Adrenal gland (tissue), 5 donors: ENCODE measurements around the gene FBLN5.

ENCODE experiments used
- POLR2A ChIP-seq, 2 donors: fragments of 450-650 bp; IDR thresholded peaks; one replicate each; pipeline ENCODE4 v1.6.1; 2017; ENCODE audit warnings: antibody characterized with exemption in 2 of 2, mild to moderate bottlenecking in 2 of 2, moderate library complexity in 1 of 2
- TF ChIP-seq, protein P1 (sequence below), 6 experiments: fragments of 450-650 bp in 4 of 6; fragments of 200-600 bp in 2 of 6; sonication (generic) in 1 of 6; IDR thresholded peaks; 1 replicate in 5 of 6; 2 replicates in 1 of 6; pipeline versions ENCODE4 v1.5.1 to v1.8.0; 2016 to 2021; ENCODE audit warnings: antibody characterized with exemption in 6 of 6, mild to moderate bottlenecking in 2 of 6, moderate library complexity in 1 of 6
- donor health status: DM: no; HTN: no; CAD: no.

DNA sequence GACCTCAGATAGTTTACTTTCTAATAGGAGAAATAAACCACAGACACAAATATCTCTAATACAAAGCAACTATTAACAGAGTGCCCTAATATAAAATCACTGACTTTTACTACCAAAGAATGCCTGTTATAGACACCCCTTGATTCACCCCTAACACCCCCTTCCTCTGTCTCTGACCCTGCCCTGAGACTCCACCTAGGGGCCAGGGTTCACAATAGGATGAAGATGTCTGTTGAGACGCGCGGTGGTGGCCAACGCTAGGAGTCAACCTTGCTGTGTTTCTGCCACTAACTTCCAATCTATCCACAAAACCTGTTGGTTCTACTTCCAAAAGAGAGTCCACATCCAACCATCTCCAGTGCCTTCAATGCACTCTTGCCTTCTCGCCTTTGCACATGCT is 69.2 kb downstream of the FBLN5 start:
- TF ChIP-seq, protein P1, sequence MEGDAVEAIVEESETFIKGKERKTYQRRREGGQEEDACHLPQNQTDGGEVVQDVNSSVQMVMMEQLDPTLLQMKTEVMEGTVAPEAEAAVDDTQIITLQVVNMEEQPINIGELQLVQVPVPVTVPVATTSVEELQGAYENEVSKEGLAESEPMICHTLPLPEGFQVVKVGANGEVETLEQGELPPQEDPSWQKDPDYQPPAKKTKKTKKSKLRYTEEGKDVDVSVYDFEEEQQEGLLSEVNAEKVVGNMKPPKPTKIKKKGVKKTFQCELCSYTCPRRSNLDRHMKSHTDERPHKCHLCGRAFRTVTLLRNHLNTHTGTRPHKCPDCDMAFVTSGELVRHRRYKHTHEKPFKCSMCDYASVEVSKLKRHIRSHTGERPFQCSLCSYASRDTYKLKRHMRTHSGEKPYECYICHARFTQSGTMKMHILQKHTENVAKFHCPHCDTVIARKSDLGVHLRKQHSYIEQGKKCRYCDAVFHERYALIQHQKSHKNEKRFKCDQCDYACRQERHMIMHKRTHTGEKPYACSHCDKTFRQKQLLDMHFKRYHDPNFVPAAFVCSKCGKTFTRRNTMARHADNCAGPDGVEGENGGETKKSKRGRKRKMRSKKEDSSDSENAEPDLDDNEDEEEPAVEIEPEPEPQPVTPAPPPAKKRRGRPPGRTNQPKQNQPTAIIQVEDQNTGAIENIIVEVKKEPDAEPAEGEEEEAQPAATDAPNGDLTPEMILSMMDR (IDR thresholded peaks at IDR 0.05): no peak
- TF ChIP-seq POLR2A (IDR thresholded peaks at IDR 0.05): no peak
